Smooth muscle cell (in vitro differentiated cells): ENCODE measurements around the gene ANO9. TPM values are rescaled to one million over a fixed set of nuclear protein-coding genes. Genes with fewer than 3 reads are reported as not detected.
A peak's percentile ranks its signal among the peaks of the same experiment; 100 is the strongest.
"Not testable (repeated sequence)": the region's sequence is repeated elsewhere in the genome, so short reads cannot be mapped to it uniquely, and the experiment has no call there.

Experiments
- DNase-seq: peaks from one replicate; lab custom pipeline; 2025; ENCODE audit not compliant: unreplicated experiment; lab: John Stamatoyannopoulos, UW
- H2AFZ ChIP-seq: fragments of 200-600 bp; sonication (generic); 2 replicates; pipeline ENCODE4 v1.6.0; 2016; ENCODE audit warnings: antibody characterized with exemption, low read depth, mild to moderate bottlenecking
- H3F3A ChIP-seq: fragments of 200-600 bp; sonication (generic); 2 replicates; pipeline ENCODE4 v1.6.0; 2017; ENCODE audit warnings: antibody characterized with exemption, low read depth
- H3K27ac ChIP-seq: fragments of 200-600 bp; sonication (generic); 2 replicates; pipeline ENCODE4 v1.5.1; 2016; ENCODE audit warnings: low read depth, mild to moderate bottlenecking
- H3K27me3 ChIP-seq: fragments of 200-600 bp; sonication (generic); 2 replicates; pipeline ENCODE4 v1.6.1; 2016; ENCODE audit warnings: low read depth, mild to moderate bottlenecking
- H3K36me3 ChIP-seq: fragments of 200-600 bp; sonication (generic); 2 replicates; pipeline ENCODE4 v1.5.1; 2016; ENCODE audit warnings: low read depth
- H3K4me1 ChIP-seq: fragments of 200-600 bp; sonication (generic); 2 replicates; pipeline ENCODE4 v1.5.1; 2016; ENCODE audit warnings: low read depth
- H3K4me2 ChIP-seq: fragments of 200-600 bp; sonication (generic); 2 replicates; pipeline ENCODE4 v1.6.0; 2016; ENCODE audit warnings: mild to moderate bottlenecking
- H3K4me3 ChIP-seq: fragments of 200-600 bp; sonication (generic); 2 replicates; pipeline ENCODE4 v1.5.1; 2016; ENCODE audit warnings: mild to moderate bottlenecking
- H3K79me2 ChIP-seq: fragments of 200-600 bp; sonication (generic); 2 replicates; pipeline ENCODE4 v1.6.0; 2016; ENCODE audit warnings: low read depth, mild to moderate bottlenecking
- H3K9ac ChIP-seq: fragments of 200-600 bp; sonication (generic); 2 replicates; pipeline ENCODE4 v1.6.0; 2016; ENCODE audit warnings: low read depth
- H3K9me3 ChIP-seq: fragments of 200-600 bp; sonication (generic); replicated peaks from 2 replicates; pipeline ENCODE4 v1.5.1; 2016; ENCODE audit warnings: low read depth
- H4K20me1 ChIP-seq: fragments of 200-600 bp; sonication (generic); 2 replicates; pipeline ENCODE4 v1.6.0; 2016; ENCODE audit warnings: low read depth
- WGBS: methylation state at CpG from one replicate; pipeline ENCODE4 v1.1.7; 2016; ENCODE audit warnings: low lambda C conversion rate; 5-methylcytosine and 5-hydroxymethylcytosine counted together
- polyA plus RNA-seq: library from polyadenylated mRNA; unstranded; fragments of >200 nt; fragmentation: Nextera tagmentation; extraction: Ambion mirVana; gene quantifications from 2 replicates; pipeline ENCODE4 v1.2.1, GENCODE V29; 2016
- total RNA-seq: library from RNA; depleted of rRNA; stranded (reverse); fragments of >200 nt; gene quantifications from 2 replicates; pipeline ENCODE4 v1.2.3, GENCODE V29; 2014
- TF ChIP-seq, protein P1 (sequence below): fragments of 200-600 bp; sonication (generic); IDR thresholded peaks from 2 replicates; pipeline ENCODE4 v1.5.1; 2017; ENCODE audit warnings: borderline replicate concordance, mild to moderate bottlenecking, antibody characterized with exemption; ENCODE audit not compliant: insufficient read depth, poor library complexity, severe bottlenecking

Gene ANO9
- total and polyA plus RNA-seq, 2 experiments from 2014 or later = 0.67 to 1.5 TPM

DNA sequence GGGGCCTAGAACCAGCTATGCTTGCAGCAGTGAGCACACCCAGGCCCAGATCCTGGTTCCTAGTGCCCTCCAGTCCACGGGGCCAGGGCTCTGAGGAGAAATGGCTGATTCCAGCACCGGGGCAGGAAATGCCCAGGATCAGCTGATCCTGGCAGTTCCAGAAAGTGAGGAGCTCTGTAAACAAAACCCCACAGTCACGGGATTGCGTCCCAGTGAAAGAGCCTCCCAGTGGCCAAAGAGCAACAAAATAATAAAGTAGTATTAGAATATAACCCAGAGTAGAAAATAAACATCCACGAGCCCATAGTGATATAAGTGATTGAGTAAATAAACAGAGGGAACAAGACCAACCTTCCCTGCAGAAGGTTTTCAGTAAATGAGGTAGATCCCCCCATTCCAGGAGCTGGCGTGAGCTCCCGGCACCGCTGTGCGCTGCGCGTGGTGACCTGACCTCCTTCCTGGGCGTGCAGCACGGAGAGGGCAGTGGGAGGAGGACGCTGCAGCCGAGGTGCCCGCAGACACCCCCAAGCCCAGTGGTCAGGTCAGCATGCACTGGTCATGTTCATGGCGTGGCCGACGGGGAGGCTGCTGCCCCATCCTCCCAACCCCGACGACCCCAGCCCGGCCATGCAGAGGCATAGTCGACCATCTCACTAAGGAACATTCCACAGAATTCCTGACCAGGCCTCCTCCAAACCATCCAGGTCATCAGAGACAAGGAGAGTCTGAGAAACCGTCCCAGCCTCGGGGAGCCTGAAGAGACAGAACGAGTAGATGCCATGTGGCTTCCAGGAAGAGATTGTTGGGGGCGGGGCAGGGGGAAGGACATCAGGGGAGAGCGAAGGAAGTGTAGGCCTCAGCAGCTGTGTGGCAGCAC, 28.1 kb upstream of the ANO9 start:
- H3K4me2 ChIP-seq = peak overlapping the region; percentile 73
- TF ChIP-seq, protein P1, sequence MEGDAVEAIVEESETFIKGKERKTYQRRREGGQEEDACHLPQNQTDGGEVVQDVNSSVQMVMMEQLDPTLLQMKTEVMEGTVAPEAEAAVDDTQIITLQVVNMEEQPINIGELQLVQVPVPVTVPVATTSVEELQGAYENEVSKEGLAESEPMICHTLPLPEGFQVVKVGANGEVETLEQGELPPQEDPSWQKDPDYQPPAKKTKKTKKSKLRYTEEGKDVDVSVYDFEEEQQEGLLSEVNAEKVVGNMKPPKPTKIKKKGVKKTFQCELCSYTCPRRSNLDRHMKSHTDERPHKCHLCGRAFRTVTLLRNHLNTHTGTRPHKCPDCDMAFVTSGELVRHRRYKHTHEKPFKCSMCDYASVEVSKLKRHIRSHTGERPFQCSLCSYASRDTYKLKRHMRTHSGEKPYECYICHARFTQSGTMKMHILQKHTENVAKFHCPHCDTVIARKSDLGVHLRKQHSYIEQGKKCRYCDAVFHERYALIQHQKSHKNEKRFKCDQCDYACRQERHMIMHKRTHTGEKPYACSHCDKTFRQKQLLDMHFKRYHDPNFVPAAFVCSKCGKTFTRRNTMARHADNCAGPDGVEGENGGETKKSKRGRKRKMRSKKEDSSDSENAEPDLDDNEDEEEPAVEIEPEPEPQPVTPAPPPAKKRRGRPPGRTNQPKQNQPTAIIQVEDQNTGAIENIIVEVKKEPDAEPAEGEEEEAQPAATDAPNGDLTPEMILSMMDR = no peak
- peaks cover 4% of the 10 kb centered on the region for H3K4me1 ChIP-seq
- no peaks in the 10 kb centered on the region for H3K27me3 ChIP-seq
- no peak overlapping the region for H2AFZ ChIP-seq
- H3K9me3 ChIP-seq = no peaks in the 10 kb centered on the region
- H3K9ac ChIP-seq = peak overlapping the region; percentile 43
- 80% methylated on average over 27 of the region's 28 CpGs for WGBS
- H3K79me2 ChIP-seq = peaks cover 31% of the 10 kb centered on the region
- H4K20me1 ChIP-seq = peaks cover 5% of the 10 kb centered on the region
- peak overlapping the region; percentile 23 for H3K4me3 ChIP-seq
- H3F3A ChIP-seq = no peaks in the 10 kb centered on the region
- no peak for DNase-seq
- no peaks in the 10 kb centered on the region for H3K36me3 ChIP-seq
- peak overlapping the region; percentile 59 for H3K27ac ChIP-seq

DNA sequence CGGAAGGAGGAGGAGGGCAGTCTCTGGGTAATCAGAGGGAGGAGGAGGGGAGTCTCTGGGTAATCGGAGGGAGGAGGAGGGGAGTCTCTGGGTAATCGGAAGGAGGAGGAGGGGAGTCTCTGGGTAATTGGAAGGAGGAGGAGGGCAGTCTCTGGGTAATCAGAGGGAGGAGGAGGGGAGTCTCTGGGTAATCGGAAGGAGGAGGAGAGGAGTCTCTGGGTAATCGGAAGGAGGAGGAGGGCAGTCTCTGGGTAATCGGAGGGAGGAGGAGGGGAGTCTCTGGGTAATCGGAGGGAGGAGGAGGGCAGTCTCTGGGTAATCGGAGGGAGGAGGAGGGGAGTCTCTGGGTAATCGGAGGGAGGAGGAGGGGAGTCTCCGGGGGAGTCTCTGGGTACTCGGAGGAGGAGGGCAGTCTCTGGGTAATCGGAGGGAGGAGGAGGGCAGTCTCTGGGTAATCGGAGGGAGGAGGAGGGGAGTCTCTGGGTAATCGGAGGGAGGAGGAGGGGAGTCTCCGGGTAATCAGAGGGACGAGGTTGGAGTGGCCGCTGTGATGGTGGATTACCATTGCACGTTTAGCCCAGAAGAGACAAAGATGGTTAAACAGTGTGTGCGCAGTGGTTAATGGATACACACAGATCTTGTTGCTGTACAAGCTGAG, 27.3 kb upstream of the ANO9 start:
- not testable (repeated sequence) for H4K20me1 ChIP-seq, H3K9me3 ChIP-seq, H3K27me3 ChIP-seq, DNase-seq, H3F3A ChIP-seq, H2AFZ ChIP-seq, H3K4me1 ChIP-seq, H3K36me3 ChIP-seq
- H3K9ac ChIP-seq = peak overlapping the region; percentile 43
- H3K79me2 ChIP-seq = peaks cover 31% of the 10 kb centered on the region
- H3K4me3 ChIP-seq = peak overlapping the region; percentile 23
- 67% methylated on average over 12 of the region's 19 CpGs for WGBS
- H3K4me2 ChIP-seq = peak overlapping the region; percentile 73
- peak overlapping the region; percentile 59 for H3K27ac ChIP-seq

DNA sequence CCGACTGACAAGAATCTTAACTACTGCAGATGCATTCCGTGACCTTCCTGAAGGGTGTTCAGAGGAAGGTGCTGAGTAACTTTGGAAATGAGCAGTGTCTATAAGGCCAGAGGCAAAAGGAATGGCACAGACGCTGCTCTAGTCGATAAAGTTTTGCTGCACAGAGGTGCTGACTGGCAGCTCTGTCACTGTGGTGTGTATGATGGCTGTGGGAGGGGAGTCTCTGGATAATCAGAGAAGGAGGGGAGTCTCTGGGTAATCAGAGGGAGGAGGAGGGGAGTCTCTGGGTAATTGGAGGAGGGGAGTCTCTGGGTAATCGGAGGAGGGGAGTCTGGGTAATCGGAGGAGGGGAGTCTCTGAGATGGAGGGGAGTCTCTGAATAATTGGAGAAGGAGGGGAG, 26.7 kb upstream of the ANO9 start:
- H3K4me2 ChIP-seq = no peak overlapping the region
- H3K27me3 ChIP-seq = no peaks in the 10 kb centered on the region
- TF ChIP-seq, protein P1 = no peak
- DNase-seq = no peak
- peaks cover 4% of the 10 kb centered on the region for H3K4me1 ChIP-seq
- WGBS = 72% methylated on average over 6 of the region's 6 CpGs
- H4K20me1 ChIP-seq = peaks cover 5% of the 10 kb centered on the region
- no peak overlapping the region for H2AFZ ChIP-seq
- no peak overlapping the region for H3K9ac ChIP-seq
- no peaks in the 10 kb centered on the region for H3F3A ChIP-seq
- H3K36me3 ChIP-seq = no peaks in the 10 kb centered on the region
- H3K27ac ChIP-seq = no peak overlapping the region
- peaks cover 31% of the 10 kb centered on the region for H3K79me2 ChIP-seq
- H3K4me3 ChIP-seq = no peak overlapping the region
- H3K9me3 ChIP-seq = no peaks in the 10 kb centered on the region

DNA sequence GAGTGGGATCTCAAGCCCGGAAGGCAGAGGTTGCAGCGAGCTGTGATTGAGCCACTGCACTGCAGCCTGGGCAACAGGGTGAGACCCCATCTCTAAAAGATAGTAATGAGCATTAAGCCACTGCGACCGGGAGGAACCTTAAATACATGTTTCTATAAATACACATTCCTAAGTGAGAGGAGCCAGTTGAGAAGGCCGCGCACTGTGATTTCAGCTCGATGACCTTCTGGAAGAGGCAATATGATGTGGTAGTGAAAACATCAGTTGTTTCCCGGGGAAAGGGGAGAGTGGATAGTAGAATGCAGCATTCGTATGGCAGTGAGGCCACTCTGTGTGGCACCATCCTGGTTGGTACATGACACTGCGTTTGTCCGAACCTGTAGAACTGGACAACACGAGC, 26.2 kb upstream of the ANO9 start:
- TF ChIP-seq, protein P1 = no peak
- 83% methylated on average over 12 of the region's 12 CpGs for WGBS
- H3K9ac ChIP-seq = no peak overlapping the region

More for the DNA sequence above, 26.2 kb upstream of the ANO9 start:
- H3K27me3 ChIP-seq = no peaks in the 10 kb centered on the region
- H3F3A ChIP-seq = no peaks in the 10 kb centered on the region
- no peak overlapping the region for H3K4me2 ChIP-seq
- no peaks in the 10 kb centered on the region for H3K9me3 ChIP-seq
- H3K36me3 ChIP-seq = no peaks in the 10 kb centered on the region
- H2AFZ ChIP-seq = no peak overlapping the region
- peaks cover 2% of the 10 kb centered on the region for H4K20me1 ChIP-seq
- peaks cover 28% of the 10 kb centered on the region for H3K79me2 ChIP-seq
- no peak overlapping the region for H3K4me3 ChIP-seq
- H3K4me1 ChIP-seq = peaks cover 4% of the 10 kb centered on the region
- no peak for DNase-seq
- no peak overlapping the region for H3K27ac ChIP-seq
